ENCODE data around the gene ACTRT3. TPM values are rescaled to one million over a fixed set of nuclear protein-coding genes. Genes with fewer than 3 reads are reported as not detected.

The ACTRT3 gene
- total and polyA plus RNA-seq, 2 of the 13 experiments (the other 11 are each of a cell fraction or from before 2014, with no cell fraction given), result 0.42 to 0.97 TPM

DNA sequence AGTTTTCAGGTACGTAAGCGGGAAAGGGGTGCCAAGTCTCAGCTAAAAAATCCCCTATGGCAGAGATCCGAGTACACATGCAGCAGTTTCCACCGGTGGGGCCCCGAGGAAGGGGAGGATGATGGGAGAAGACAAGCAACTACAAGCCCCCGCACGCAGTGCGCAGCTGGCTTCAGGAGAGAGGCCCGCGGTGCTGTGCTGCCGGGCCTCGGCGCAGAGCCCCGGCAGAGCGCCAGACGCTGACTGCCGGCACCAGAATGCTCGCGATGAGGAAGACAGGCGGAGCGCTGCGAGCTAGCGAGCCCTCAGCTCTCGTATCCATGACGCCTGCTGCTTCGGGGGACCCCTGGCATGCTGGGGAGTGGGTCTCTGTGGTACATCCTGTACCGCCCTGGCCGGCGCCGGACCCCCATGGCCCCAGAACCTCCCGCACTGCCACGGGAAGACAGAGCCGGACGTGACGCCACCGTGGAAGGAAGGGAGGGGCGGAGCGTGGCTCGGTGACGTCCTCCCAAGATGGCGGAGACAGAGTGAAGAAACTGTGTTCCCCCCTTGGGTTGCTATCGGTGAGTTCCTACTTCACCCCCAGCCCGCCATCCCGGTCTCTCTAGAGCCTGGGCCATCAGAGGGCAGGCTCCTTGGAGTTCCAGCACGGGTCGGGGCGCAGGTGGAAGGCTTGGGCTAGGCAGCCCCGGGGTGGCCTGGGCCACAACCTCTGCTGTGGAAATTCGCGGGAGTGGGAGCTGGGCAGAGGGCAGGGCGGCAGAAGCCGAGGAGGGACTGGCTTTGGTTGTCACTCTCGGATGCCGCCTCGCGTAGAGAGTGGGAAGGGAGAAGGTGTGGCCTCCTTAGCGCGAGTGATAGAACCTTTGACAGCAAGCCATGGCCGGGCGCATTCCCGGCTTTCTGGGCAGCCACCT, 3.8 kb upstream of the ACTRT3 start, which contains the start of gene MYNN (continued):
- TF ChIP-seq, protein P1, sequence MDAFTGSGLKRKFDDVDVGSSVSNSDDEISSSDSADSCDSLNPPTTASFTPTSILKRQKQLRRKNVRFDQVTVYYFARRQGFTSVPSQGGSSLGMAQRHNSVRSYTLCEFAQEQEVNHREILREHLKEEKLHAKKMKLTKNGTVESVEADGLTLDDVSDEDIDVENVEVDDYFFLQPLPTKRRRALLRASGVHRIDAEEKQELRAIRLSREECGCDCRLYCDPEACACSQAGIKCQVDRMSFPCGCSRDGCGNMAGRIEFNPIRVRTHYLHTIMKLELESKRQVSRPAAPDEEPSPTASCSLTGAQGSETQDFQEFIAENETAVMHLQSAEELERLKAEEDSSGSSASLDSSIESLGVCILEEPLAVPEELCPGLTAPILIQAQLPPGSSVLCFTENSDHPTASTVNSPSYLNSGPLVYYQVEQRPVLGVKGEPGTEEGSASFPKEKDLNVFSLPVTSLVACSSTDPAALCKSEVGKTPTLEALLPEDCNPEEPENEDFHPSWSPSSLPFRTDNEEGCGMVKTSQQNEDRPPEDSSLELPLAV (CRISPR knock-in tag; conservative IDR thresholded peaks at IDR 0.05; ENCODE audit: low read depth), result no peak
- TF ChIP-seq MXD4 (CRISPR knock-in tag; IDR thresholded peaks at IDR 0.05), result no peak
- peak; percentile 76; the same call in 1 of the 2 replicates for TF ChIP-seq EED (CRISPR knock-in tag; IDR thresholded peaks at IDR 0.05)
- TF ChIP-seq XBP1 (CRISPR knock-in tag; IDR thresholded peaks at IDR 0.05), result peak; percentile 55
- peak; percentile 86; the same call in 1 of the 2 replicates for TF ChIP-seq ZNF619 (CRISPR knock-in tag; IDR thresholded peaks at IDR 0.05)
- TF ChIP-seq ZFP91 (CRISPR knock-in tag; IDR thresholded peaks at IDR 0.05; ENCODE audit: borderline replicate concordance), result peak; percentile 91; the same call in 1 of the 2 replicates
- peak; percentile 21; the same call in 1 of the 2 replicates for TF ChIP-seq KLF9 (CRISPR knock-in tag; IDR thresholded peaks at IDR 0.05; ENCODE audit: low read depth)
- peak; percentile 82 for TF ChIP-seq GABPA (IDR thresholded peaks at IDR 0.05; ENCODE audit: low read depth, low read length)
- TF ChIP-seq GABPA (CRISPR knock-in tag; IDR thresholded peaks at IDR 0.05; ENCODE audit: low read depth), result peak; percentile 95
- no peak for TF ChIP-seq ZBTB20 (CRISPR knock-in tag; IDR thresholded peaks at IDR 0.05; ENCODE audit: borderline replicate concordance, low read depth)
- peak; percentile 84; the same call in 1 of the 2 replicates for TF ChIP-seq ZNF747 (CRISPR knock-in tag; IDR thresholded peaks at IDR 0.05; ENCODE audit: borderline replicate concordance)
- peak; percentile 47; the same call in 1 of the 2 replicates for TF ChIP-seq FOXJ3 (CRISPR knock-in tag; IDR thresholded peaks at IDR 0.05; ENCODE audit: borderline replicate concordance)
- no peak for TF ChIP-seq TRIM24 (CRISPR knock-in tag; IDR thresholded peaks at IDR 0.05)
- no peak for TF ChIP-seq MLLT10 (CRISPR knock-in tag; IDR thresholded peaks at IDR 0.05)
- no peak for TF ChIP-seq ZNF7 (CRISPR knock-in tag; IDR thresholded peaks at IDR 0.05)
- TF ChIP-seq, protein P2, sequence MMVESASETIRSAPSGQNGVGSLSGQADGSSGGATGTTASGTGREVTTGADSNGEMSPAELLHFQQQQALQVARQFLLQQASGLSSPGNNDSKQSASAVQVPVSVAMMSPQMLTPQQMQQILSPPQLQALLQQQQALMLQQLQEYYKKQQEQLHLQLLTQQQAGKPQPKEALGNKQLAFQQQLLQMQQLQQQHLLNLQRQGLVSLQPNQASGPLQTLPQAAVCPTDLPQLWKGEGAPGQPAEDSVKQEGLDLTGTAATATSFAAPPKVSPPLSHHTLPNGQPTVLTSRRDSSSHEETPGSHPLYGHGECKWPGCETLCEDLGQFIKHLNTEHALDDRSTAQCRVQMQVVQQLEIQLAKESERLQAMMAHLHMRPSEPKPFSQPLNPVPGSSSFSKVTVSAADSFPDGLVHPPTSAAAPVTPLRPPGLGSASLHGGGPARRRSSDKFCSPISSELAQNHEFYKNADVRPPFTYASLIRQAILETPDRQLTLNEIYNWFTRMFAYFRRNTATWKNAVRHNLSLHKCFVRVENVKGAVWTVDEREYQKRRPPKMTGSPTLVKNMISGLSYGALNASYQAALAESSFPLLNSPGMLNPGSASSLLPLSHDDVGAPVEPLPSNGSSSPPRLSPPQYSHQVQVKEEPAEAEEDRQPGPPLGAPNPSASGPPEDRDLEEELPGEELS (CRISPR knock-in tag; IDR thresholded peaks at IDR 0.05), result peak; percentile 41
- no peak for TF ChIP-seq TBX3 (IDR thresholded peaks at IDR 0.05; ENCODE audit: borderline replicate concordance)
- peak; percentile 23; the same call in 1 of the 2 replicates for TF ChIP-seq HOXA5 (CRISPR knock-in tag; IDR thresholded peaks at IDR 0.05)
- 0 out of 2 replicates have a peak, but pooled peaks have one; percentile 34 for TF ChIP-seq RELA (CRISPR knock-in tag; IDR thresholded peaks at IDR 0.05)
- TF ChIP-seq NFIC (IDR thresholded peaks at IDR 0.05; ENCODE audit: low read length), result no peak
- no peak for TF ChIP-seq ATRX (CRISPR knock-in tag; IDR thresholded peaks at IDR 0.05; ENCODE audit: borderline replicate concordance)
- TF ChIP-seq CBX5 (CRISPR knock-in tag; IDR thresholded peaks at IDR 0.05; ENCODE audit: borderline replicate concordance), result no peak; the same call in 1 of the 2 replicates
- TF ChIP-seq ZBTB26 (CRISPR knock-in tag; IDR thresholded peaks at IDR 0.05; ENCODE audit: borderline replicate concordance), result peak; percentile 64; the same call in 1 of the 2 replicates
- peak; percentile 93; the same call in 1 of the 2 replicates for TF ChIP-seq ZNF383 (CRISPR knock-in tag; IDR thresholded peaks at IDR 0.05; ENCODE audit: borderline replicate concordance)
